HCT116 (cell line): ENCODE results near the gene TBC1D22B.

Experiments
- ATF3 ChIP-seq: IDR thresholded peaks from 2 replicates; pipeline ENCODE4 v1.6.1; 2012
- CBX3 ChIP-seq: IDR thresholded peaks from 2 replicates; pipeline ENCODE4 v1.6.1; 2012; ENCODE audit warnings: low read depth
- CEBPB ChIP-seq: IDR thresholded peaks from 2 replicates; pipeline ENCODE4 v1.6.1; 2012; ENCODE audit warnings: low read depth
- CTCF ChIP-seq, 3 experiments: fragments of 200-600 bp in 1 of 3; sonication (generic) in 1 of 3; IDR thresholded peaks in 2 of 3; conservative IDR thresholded peaks in 1 of 3; 2 replicates each; pipeline ENCODE4 v1.5.1; 2012 to 2017; ENCODE audit warnings: low read depth in 2 of 3, low read length in 2 of 3, antibody characterized with exemption in 1 of 3, borderline replicate concordance in 1 of 3, control low read depth in 1 of 3, mild to moderate bottlenecking in 1 of 3, mixed read lengths in 1 of 3, mixed run types in 1 of 3, moderate library complexity in 1 of 3; ENCODE audit not compliant: insufficient read depth in 1 of 3
- EZH2 ChIP-seq: fragments of 200-600 bp; sonication (generic); IDR thresholded peaks from 2 replicates; pipeline ENCODE4 v1.6.1; 2017; ENCODE audit warnings: antibody characterized with exemption, mixed run types
- MAX ChIP-seq: IDR thresholded peaks from 2 replicates; pipeline ENCODE4 v1.6.1; 2012
- POLR2A ChIP-seq: IDR thresholded peaks from 2 replicates; pipeline ENCODE4 v1.7.0; 2011; ENCODE audit warnings: borderline replicate concordance; ENCODE audit not compliant: insufficient read depth, insufficient read length; ENCODE audit errors: extremely low read depth
- POLR2AphosphoS5 ChIP-seq: IDR thresholded peaks from 2 replicates; pipeline ENCODE4 v1.6.1; 2011; ENCODE audit warnings: mild to moderate bottlenecking, low read depth, low read length, moderate library complexity
- RAD21 ChIP-seq: IDR thresholded peaks from 2 replicates; pipeline ENCODE4 v1.6.1; 2012; ENCODE audit warnings: low read depth, mild to moderate bottlenecking
- REST ChIP-seq: IDR thresholded peaks from 2 replicates; pipeline ENCODE4 v1.6.1; 2012; ENCODE audit warnings: low read depth
- SP1 ChIP-seq: IDR thresholded peaks from 2 replicates; pipeline ENCODE4 v1.6.1; 2012; ENCODE audit warnings: low read depth
- TCF7L2 ChIP-seq: IDR thresholded peaks from 2 replicates; pipeline ENCODE4 v1.7.0; 2011; ENCODE audit warnings: borderline replicate concordance, inconsistent platforms; ENCODE audit not compliant: insufficient read depth, insufficient read length; ENCODE audit errors: extremely low read depth
- ZBTB33 ChIP-seq: IDR thresholded peaks from 2 replicates; pipeline ENCODE4 v1.6.1; 2011; ENCODE audit warnings: mild to moderate bottlenecking, low read length, moderate library complexity; ENCODE audit not compliant: insufficient replicate concordance; ENCODE audit errors: extremely low read depth

GRCh38 chr6:37340639-37340943 lies 83.0 kb downstream of the TBC1D22B start:
- TF ChIP-seq SP1: no peak
- no peak for TF ChIP-seq ZBTB33
- no peak for TF ChIP-seq CTCF (IDR thresholded peaks at IDR 0.05 in 2 of 3, conservative IDR thresholded peaks at IDR 0.05 in 1 of 3; ENCODE audit: borderline replicate concordance in 1 of 3, insufficient read depth in 1 of 3, low read depth in 2 of 3, low read length in 2 of 3)
- no peak for TF ChIP-seq MAX
- TF ChIP-seq ATF3: no peak
- no peak for TF ChIP-seq REST
- no peak for TF ChIP-seq EZH2
- TF ChIP-seq POLR2A: no peak
- no peak for TF ChIP-seq POLR2AphosphoS5
- no peak for TF ChIP-seq RAD21
- TF ChIP-seq CBX3: no peak
- TF ChIP-seq TCF7L2: no peak
- TF ChIP-seq CEBPB: no peak
